ENCODE measurements around the gene OBP2A.
"Not testable (repeated sequence)": the region's sequence is repeated elsewhere in the genome, so short reads cannot be mapped to it uniquely, and the experiment has no call there.

Gene OBP2A

DNA sequence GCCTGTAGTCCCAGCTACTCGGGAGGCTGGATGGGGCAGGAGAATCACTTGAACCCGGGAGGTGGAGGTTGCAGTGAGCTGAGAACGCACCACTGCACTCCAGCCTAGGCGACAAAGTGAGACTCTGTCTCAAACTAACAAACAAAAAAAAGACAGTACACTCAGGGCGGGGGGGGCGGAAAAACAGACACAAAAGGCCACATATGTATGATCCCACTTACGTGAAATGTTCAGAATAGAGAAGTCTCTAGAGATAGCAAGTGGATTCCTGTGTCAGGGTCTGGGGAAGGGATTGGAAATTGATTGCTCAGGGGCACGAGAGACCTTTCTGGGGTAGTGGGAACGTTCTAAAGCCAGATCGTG, 33.7 kb upstream of the OBP2A start:
- no peak for DNase-seq

DNA sequence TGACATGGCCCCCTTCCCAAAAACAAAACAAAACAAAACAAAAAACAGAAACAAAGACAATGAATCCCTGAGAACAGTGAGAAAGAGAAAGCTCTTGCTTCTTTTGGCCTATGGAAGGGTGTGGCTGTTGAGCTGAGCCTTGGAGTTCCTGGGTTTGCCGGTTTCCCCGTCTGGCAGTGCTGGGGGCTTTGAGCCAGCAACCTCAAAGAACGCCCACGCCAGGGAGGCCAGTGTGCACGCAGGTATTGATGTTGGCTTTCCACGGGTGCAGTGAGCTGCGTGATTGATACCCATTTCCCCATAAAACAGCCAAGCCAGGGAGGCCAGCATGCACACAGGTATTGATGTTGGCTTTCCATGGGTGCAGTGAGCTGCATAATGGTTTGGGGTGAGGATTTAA, 33.0 kb upstream of the OBP2A start:
- DNase-seq, result no peak

DNA sequence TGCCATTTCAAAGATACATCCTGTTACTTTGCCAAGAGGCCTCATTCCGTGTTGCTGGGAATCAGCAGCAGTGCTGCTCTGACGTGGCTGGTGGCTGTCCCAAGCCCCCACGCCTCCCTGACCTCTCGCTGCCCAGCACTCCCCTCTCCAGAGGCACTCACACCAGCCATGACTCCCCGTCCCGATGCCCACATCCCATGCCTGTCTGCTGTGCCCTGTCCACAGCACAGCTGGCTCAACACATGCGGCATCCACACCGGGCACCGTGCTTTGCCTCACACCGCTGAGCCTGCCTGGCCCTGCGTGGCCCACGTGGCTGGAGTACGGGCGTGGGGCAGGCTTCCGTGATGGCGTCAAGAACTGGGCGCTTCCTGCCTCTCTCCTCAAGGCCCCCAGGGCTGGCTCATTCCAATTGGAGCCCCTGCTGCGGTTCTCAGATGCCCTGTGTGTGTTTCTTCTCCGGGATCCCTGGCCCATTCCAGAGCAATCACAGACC, 32.5 kb upstream of the OBP2A start:
- DNase-seq, result no peak

DNA sequence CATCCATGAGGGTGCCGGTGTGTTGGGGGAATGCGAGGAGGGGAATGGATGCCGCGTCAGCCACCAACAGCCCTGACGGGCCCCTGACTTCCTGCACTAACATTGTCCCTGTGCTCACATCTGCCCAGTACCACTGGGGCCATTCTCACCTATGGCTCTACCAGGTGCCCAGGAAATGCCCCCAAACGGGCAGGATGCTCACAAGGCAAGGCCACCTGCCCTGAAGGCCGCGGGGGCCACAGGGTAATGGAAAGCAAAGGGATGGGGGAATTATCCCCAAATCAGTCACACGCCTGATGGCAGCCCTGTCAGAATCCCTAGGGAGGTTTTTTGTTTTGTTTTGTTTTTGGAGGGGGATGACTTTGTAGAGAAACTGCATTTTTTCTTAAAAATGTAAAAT, 32.0 kb upstream of the OBP2A start:
- DNase-seq, result not testable (repeated sequence)

DNA sequence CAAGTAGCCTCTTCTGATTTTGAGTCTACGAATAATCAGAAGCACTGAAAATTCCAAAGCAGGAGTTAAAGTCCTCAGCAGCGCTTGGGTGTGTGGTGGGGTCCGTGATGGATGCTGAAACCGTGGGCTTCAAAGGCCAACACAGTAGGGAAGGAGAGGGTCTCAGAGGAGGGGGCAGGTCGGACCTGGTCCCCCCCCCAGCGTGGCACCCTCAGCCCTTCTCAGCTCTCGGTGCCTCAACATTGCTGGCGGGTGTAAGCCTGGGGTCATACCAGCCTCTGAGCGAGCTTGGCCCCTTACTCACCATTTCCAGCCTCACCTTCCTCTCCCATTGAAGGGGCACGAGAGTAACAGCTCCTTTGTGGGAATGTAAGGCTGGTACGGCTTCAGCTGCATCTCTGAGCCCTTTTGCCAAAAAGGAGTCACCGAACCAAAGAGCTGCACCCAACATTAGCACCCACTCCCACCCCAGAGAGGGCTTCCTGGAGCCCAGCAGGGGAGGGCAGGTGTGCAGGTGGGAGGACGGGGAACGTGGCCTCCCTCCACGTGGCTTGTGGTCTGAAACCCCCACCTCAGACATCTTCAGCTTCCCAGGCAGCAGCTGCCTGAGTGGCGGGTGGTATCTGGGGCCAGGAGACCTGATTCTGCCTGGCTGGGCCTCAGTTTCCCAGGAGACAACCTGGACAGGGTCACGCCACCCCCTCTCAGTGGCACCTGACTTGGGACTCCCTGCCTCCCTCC, 31.4 kb upstream of the OBP2A start:
- no peak for DNase-seq

DNA sequence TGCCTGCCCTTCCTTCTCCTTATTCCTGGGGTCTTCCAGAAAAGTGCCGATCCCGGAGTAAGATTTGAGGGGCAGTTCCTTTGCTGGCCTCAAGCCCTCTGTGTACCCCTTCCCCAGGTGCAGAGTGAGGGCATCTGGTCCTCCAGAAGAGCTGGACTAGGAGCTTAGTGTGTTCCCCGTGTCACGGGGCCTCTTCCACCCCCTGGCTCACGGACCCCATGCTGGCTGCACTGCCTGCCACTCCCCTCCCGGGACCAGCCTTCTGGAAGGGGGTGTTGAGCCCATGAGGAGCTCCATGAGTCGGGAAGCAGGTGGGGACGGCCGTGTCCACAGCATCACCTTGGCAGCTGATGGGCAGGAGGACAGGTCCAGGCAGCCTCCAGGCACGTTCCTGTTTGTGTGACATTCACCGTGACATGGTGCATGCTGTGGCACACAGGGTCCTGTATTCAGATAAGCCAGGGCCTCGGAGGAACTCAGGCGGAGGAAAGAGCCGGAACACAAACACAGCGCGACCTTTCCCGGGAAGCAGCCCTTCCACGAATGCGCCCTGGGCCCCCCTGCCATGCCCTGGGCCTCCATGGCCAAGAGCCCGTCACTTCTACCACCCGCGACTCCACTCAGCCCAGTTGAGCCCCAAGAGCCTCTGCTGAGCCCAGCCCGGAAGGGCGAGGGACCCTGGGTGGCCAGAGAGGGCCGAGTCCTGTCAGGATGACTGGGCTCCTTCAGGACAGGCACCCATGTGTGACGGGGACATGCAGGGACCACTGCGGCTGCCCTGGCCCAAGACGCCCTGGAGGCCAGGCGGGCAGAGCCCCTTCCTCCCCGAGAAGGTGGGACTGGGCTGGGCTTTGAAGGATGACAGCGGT, 30.6 kb upstream of the OBP2A start:
- no peak for DNase-seq

DNA sequence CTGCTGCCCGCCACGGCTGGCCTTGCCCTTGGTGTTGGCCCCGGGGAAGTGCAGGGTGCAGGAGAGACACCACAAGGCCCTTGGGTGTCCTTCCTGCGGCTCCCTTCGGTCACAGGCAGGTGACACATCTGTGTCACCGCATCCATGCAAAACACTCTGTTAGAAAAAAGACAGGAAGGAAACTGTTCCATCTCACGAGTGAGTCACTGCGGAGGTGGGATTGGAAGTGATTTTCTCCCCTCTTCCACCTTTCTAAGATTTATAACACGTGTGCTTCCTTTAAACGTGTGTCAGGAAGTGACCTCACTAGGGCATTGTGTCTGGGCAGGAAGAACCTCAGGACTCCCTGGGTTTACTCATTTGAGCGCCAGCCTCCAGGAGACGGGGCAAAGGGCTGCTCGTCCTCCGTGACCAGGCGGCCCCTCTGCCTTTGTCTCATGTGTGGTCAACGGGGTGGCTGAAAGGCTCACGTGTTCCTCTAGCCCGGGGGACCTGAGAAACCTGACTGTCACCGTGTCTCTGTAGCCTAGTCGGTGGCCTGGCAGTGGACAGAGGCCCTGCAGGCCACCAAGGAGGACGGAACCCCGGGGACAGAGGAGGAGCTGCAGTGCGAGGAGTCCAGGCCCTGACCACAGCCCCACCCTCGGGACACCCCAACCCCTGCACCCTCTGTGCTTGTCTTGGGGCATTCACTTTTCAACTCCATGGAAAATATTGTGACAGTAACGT, 29.6 kb upstream of the OBP2A start:
- DNase-seq, result no peak

DNA sequence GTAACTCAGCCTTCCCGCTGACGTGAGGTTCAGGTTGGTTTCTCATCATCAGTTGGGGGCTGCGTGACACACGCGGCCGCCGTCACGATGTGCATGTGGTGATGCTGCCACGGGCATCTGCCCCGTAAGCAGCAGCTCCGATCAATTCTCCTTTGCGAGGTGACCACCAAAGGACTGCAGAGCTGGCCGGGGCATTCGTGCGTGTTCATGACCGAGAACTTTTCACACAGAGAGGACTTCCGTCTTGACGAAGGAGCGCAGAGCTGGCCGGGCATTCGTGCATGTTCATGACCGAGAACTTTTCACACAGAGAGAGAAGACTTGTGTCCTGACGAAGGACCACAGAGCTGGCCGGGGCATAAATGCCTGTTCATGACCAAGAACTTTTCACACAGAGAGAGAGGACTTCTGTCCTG, 28.5 kb upstream of the OBP2A start:
- DNase-seq, result no peak

DNA sequence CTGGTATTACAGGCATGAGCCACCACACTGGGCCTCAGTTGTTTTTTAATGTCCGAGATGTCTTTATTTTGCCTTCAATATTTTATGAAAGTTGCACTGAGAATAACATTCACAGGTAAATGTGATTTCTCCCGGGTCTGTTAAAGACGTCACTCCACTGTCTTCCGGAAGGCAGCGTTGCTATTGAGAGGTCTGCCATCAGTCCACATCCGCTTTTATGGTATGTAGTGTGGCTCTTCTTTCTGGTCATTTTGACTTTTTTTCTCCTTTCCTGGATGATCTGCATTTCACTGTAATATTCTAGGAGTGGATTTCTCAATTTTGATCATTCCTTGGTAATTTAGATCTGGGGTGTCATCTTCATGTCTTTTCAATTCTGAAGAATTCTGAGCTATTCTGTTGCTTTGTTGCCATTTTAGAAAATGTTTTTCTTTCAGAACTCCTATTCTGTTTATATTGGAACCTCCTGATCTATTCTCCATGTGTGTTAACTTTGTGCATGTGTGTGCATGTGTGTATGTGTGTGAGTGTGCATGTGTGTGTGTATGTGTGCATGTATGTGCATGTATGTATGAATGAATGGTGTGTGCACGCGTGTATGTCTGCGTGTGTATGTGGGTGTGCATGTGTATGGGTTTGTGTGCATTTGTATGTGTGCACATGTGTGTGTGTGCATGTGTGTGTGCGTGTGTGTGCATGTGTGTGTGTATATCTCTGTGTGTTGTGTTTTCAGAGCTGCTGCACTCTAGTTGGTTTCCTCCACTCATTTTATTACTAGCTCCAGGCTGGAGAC, 26.6 kb upstream of the OBP2A start:
- no peak for DNase-seq

DNA sequence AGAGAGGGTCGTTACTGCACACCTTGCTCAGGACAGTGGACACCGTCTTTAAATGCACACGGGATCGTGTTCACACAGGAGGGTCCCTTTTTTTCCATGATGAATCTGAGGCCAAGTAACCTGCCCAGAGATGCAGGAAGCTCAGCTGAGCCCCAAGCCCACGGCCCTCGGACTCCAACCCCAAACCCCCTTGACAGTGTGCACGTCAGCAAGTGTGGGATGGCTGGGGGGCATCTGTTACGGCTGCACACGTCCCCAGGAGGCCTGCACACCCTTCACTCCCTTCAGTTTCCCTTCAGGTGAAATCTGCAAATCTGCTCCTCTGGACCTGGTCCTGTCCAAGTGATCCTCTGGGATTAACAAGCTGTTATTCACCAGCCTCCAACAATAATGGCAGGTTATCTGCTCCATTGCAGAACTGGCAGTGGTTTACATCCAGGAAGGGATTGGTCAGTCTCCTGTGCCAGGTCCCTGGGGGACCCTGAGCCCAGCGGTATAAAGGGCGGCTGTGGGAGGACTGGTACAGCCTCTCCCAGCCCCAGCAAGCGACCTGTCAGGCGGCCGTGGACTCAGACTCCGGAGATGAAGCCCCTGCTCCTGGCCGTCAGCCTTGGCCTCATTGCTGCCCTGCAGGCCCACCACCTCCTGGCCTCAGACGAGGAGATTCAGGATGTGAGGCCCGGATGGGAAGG, 24.9 kb upstream of the OBP2A start, which contains the start of gene LCN1:
Gene LCN1, plus strand, starts transcription at position 525 of the 692 bp plus-strand sequence. Its CDS starts 58 bp downstream, at position 583.
- no peak for DNase-seq

DNA sequence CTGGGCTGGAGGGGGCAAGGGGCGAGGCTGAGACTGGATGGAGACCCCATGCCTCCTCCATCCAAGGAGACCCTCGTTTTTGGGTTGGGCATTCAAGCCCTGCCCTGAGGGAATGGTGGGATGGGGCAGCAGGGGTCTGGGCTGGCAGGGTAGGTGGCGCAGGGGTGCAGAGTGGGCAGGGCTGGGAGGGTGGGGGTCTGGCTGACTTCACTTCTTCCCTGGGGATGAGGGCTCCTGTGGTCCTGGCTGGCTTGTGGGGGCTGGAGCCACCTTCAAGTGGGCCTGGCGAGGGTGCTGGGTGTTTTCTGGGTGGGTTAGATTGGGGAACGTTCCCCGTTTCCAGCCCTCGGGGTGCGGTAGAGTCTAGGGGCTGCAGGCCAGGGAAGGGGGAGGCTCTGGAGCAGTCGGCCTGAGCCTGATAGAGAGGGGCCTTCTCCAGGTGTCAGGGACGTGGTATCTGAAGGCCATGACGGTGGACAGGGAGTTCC, 24.3 kb upstream of the OBP2A start:
- no peak for DNase-seq

DNA sequence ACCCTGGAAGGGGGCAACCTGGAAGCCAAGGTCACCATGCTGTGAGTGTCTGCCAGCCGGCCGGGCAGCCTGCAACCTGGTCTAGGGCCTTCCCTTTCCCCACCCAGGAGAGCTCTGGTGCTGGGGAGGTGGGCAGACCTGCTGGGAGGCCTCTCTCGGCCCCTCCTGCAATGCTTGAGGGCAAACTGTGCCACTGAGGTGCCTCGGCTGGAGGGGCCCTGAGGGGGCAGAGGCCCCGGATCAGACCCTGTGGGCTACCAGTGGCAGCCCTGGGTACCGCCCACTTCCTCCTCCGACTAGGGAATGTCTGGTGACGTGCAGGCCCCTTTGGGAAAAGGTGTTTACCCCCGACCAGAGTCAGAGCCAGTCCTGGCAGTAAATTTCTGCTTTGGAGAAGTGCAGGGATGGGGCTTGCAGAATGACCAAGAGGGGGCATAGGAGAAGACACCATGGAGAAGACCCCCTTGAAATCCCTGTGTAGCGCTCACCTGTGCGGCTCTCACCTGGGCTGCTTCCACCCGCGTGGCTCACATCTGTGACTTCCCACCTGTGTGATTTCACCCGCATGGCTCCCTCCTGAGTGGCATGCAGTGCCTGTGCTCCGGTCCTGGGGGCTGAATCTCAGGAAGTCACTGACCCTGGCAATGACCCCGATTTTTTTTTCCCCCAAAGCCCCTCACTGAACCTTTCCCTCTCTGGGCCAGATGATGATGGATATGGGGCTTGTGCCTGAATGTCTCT, 23.6 kb upstream of the OBP2A start:
- DNase-seq, result no peak

DNA sequence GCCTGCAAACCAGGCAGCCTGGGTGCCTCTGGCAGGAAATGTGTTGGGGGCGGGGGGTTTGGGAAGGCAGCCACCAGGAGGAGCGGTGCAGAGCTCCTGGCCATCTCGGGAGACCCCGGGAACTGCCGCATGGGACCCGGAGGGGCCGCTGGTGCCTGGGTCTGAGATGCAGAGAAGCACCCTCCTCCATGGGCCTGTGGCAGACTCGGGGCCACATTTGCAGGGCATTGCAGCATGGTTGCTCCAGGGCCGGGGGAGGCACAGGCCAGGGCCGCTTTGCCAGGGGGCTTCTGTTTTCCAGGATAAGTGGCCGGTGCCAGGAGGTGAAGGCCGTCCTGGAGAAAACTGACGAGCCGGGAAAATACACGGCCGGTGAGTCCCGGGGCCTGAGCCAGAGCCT, 23.0 kb upstream of the OBP2A start:
- no peak for DNase-seq

DNA sequence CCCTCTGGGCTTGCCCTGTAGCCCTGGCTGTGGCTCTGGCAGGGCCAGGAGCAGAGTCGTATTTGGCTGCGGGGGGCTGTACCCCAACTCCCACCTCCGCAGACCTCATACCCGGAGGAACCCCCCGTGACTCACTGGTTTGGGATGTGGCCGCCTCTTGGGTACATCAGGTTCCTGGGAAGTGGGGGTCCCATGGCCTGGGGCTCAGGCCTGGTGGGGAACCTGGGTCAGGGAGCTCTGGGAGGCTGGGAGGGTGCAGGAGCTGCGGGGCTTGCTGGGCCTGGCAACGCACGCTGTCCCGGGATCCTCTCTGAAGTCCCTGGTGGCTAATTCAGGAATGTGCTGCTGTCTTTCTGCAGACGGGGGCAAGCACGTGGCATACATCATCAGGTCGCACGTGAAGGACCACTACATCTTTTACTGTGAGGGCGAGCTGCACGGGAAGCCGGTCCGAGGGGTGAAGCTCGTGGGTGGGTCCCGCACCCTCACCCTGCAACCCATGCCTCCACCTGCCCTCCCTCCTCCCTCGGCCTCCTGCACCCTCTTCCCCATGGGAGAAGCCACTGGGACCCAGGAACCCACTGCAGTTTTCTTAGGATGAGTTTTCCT, 22.3 kb upstream of the OBP2A start:
- DNase-seq, result no peak

DNA sequence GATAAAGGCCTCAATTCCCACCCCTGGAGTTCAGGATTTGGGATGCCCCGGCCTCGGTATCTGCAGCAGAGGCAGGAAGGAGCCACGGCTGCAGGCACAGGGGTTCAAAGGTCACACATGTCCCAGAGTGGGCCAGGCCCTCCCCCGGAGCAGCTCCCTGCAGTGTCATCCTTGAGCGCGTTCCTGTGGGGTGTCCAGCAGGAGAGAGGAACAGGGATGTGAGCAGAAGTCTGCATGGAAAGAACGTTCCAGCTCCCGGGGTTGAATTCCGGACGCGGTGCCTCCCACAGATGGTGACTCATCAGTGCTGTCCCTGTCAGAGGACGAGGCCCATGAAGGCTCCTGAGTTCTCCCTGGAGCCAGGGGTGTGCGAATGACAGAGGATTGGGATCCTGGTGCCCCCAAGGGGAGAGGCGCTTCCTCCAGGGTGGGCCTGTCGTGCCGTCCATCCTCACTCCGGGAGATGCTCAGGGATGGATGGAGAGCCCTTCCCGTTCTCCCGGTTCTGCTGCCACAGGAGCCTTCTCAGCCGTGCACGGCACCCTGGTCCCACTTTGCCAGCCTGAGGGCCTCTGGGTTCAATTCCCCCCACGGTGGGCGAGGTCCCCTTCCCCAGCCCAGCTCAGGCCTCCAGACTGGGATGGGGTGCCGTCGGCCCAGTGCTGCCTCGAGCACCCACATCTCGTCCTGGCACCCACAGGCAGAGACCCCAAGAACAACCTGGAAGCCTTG, 21.6 kb upstream of the OBP2A start:
- DNase-seq, result peak; percentile 49

DNA sequence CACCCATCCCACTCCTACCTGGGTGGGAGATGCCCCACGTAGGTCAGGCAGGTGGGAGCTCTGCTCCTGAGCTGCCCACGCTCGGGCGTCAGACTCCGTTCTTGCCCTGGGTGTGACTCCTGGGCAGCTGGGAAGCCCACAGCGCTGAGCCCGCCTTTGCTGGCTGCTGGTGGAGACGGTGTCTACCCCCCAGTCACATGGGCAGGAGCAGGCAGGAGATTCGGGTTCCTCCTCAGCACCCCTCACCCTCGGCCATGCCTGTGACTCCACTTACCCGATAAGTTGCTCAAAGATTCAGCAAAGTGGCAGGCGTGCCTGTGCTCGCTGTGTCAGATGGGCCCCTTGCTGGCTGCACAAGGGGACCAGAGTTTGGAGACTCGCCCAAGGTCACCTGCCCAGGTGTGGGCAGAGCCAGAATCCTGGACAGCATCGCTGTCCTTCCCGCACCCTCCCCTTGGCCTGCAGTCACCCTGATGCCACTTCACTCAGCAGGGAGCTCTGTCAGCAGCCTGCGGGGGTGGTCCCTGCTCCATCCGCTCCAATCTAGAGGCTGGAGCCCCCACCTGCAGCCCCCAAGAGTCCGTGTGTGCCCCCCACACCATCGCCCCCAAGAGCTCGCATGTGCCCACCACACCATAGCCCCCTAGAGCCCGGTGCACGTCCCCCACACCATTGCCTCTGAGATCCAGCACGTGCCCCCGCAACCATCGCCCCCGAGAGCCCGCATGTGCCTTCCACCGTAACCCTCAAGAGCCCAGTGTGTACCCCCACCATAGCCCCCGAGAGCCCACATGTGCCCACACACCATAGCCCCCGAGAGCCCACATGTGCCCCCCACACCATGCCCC, 20.5 kb upstream of the OBP2A start:
- no peak for DNase-seq

DNA sequence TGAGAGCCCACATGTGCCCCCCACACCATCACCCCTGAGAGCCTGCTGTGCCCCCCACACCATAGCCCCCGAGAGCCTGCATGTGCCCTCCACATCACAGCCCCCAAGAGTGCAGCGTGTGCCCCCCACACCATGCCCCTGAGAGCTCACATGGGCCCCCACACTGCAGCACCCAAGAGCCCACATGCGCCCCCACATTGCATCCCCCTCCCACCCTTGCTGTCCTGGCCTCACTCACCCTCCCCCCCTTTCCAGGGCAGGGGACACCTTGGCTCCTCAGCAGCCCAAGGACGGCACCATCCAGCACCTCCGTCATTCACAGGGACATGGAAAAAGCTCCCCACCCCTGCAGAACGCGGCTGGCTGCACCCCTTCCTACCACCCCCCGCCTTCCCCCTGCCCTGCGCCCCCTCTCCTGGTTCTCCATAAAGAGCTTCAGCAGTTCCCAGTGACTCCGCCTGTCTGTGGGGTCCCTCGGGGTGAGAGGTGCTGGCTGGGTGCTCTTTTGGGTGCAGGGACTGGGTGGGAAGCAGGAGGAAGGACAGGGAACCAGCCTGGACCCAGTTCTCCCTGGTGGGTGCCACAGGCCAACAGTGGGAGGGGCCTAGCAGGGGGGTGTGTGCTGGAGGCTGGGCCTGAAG, 19.7 kb upstream of the OBP2A start:
- DNase-seq, result no peak

Measured in kidney glomerular epithelial cell (primary cell).